C1 segment of cervical spinal cord (tissue), 14 donors: ENCODE measurements around the gene DAPK2.

Experiments
- DNase-seq, 14 donors: peaks; one replicate each; lab custom pipeline; 2025; lab: John Stamatoyannopoulos, UW

The DAPK2 gene

DNA sequence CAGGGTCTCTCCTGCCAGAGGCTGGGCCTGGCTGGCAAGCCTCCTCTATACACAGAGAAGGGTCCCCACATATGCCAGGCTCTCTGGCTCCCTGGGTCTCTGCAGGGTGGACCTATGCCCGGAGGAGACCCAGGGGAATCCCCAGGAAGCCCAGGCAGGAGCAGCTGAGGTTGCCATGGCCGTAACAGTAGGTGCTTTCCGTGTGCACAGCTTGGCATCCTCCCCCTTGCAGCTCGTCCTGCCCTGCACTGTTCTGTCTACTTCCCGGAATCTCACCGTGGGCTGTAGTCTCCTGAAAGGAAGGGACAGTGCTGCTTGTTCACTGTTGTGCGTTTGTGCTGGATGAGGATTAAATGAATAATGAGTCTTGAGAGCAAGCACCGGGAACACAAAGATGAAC, 47.8 kb downstream of the DAPK2 start:
- peak in 1 of 14 donors; percentile 69 for DNase-seq

DNA sequence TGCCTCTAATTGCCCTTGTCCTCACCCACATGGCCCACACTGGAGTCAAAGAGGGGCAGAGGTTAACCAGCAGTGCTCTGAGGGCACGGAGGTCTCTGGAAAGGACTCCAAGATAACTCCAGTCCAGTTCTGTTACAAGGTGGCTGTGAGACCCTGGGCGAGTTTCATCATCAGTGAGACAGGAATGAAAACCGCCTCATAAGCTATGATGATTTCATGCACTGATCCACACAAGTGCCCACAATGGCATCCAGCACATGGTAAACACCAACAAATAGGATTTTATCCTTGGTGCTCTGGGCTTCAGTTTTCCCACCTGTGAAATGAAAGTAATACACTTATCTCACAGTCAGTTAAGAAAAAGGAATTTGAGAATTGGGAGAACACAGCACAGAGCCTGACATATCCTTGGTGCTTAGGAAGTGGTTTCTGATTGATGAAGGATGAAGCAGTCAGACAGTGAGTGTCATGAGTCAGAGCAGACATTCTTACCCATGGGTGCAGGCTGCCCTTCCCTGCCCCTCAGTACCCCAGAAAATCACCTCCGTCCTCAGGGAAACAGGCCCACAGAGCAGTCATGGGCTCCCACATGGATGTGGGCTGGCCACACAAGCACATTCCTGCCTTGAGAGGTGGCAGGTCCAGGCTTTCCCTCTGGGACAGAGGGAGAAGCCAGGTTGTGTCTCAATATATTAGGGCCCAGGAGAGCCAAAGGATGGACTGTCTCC, 48.4 kb downstream of the DAPK2 start:
- DNase-seq = no peak

DNA sequence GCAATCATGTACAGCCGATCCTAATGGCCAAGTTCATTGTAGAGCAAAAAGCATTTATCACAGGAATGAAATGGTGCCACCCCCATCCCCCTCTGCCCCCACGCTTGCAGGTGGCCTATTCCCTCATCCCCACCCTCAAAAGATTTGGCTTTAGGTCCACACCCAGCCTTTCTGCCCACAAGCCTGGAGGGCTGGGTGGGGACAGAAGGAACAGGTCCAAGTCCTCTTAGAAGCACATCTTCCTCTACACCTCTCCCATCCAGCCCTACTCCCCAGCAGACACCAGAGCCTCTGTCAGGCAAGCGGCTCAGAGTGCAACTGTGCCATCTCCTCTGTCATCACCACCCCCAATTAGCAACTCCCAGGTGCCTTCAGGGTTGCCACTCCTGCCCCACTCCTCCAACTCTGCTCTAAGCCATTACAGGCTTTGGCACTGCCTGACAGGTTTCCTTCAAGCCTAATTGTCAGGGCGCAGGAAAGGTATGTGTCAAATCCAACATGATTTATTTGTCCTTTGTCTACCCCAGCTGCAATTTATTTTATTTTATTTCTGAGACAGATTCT, 49.4 kb downstream of the DAPK2 start:
- DNase-seq = no peak

DNA sequence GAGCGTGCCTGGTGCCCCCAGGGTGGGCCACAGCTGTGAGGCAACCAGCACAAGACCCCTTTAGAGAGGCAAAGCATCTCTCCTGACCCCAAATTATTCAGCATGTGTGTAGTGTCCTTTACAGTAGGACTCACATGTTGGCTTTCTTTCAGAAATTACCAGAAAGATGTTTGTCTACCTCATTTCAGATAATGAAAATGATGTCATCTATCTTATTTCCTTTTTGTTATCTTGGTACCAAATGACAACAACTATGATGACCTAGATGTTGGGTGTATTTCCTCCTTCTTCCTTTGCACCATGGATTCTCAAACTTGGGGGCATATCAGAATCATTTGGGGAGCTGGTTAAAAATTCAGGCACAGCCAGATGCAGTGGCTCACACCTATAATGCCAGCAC, 50.5 kb downstream of the DAPK2 start:
- DNase-seq = no peak

DNA sequence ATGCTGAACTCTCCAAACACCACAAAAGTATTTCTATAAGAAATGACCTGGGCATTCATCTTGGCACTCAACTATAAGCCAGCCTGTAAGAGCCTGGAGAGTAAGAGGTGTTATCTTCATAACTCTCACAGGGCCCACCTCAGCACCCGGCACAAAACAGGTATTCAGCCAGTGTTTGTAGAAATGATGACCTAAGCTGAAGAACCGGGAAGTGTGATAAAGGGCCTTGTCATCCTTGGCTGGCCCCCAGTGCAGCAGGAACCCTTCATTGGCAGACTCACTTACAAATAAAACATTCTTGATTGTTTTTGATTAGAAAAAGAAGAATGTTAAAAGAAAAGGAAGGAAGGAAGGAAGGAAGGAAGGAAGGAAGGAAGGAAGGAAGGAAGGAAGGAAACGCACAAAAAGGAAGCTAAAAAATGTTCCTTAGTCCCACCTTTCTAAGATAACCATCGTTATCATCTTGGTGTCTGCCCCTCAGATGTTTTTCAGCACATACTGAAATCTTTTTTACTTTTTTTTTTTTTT, 52.1 kb downstream of the DAPK2 start:
- no peak for DNase-seq

DNA sequence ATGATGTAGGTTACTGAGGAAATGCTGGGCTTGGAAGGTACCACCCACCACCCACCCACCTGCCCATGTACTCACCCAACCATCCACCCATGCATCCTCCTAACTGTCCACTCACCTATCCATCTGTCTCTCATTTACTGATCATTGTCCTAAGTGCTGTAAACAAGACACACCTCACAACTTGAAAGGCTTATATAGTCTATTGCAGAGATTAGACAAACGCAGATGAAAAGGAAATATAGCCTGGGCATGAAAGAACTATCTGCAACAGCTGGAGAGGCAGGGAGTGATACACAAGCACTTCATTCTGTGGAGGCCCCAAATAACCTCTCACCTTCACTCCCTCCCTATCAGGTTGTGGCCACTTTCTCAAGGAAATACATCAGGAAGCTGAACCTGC, 54.0 kb downstream of the DAPK2 start:
- no peak for DNase-seq

DNA sequence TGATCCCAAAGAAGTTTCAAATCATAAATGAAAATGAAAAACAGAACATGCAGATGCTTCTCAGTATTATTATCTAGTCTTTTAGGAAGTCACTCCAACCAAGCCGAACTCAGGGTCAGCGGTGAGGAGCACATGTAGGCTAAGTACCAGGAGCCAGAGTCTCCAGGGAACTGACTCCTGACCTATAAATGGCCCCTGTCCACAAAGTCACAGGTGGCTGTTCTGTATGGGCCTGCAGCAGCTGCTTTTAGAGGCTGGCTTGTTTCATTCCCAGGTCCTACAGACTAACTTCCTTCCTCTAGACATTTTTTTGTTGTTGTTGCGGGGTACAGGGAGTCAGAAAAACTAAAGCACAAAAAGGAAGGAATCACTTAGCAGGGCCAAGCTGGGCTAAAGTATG, 54.6 kb downstream of the DAPK2 start:
- DNase-seq = no peak

DNA sequence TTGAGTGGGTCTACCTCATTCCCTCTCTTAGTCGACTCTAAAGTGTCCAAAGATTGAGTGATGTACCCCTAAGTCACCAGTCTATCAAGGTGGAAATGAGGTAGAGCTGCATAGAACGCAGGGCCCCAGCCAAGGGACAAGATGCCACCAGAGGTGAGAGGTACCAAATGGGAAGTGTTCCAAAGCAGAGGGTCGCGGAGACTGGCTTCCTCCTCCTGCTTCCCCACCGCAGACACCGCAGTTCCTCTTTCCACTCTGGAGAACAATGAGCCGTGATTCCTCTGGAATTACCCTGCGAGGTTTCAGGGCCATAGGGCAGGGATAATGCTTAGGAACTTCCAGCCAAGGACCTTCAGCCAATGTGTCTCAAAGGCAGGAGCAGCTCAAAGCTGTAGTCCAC, 55.8 kb downstream of the DAPK2 start:
- DNase-seq = no peak

DNA sequence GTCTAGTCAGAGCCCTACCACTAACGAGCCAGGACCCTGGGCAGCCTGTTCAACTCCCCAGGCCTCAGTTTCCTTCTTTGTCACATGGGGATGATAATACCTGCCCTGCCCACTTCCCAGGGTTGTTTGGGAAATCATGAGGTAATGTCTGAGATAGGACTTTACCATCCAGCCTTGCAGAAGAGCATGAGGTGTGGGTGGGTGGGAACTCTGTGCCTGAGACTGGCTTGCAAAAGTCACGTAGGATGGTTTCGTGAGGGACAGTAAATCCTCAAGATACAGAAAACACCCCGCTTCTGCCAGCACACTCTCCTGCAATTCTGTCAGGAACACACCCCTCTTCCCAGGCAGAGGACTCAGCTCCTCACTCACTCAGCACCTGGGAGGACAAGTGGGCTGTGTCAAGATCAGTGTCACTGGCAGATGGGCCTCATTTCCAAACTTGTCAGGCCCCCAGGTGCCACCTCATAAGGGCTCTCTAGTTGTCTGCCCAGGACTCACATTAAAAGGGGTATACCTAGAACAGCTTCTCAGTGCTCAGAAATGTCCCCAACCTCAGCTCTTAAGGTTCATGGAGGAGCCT, 58.4 kb downstream of the DAPK2 start:
- DNase-seq = no peak

DNA sequence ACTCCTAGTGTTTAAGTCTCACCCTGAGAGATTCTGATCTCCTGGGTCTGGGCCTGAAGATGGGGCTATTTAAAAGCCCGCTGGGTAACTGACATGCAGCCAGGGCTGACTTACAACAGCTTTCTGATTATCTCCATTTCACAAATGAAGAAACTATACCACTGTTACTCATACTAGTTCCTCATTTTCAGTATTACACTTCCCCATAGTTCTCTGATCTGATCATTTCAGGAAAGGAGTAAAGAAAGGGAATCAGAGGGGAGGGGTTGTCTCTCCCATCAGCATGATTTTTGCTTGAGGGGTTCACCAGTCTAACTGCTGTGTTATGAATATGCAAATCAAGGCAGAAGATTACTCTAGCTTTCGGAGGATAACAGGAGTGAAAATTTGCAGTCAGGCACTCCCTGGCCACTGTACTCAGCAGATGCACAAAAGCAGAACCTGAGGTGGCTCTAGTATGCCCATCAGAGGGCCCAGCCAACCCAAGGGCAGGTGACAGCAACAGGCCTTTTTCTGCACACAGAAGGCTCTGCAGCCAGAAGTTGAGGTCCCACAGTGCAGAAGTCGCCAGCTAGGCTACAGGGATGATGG, 59.4 kb downstream of the DAPK2 start:
- DNase-seq = peak in 4 of 14 donors; percentile 7 to 9 (median 8)

DNA sequence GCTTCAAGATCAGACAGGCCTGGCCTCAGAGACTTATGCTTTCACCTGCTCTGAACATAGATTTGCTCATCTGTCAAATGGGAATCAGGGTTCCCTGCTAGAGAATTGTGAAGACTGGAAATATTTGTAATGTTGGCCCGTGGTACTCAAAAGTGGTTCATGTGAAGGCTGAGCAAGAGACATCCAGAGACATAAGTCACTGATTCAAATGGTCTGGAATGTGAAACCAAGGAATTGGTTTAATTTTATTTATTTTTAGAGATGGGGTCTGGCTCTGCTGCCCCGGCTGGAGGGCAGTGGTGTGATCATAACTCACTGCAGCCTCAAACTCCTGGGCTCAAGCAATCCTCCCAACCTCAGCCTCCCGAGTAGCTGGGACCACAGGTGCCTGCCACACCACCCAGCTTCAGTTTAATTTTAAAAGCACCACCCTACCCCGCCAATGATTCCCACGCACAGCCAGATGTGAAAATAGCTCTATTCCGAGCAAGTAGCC, 60.1 kb downstream of the DAPK2 start:
- no peak for DNase-seq

DNA sequence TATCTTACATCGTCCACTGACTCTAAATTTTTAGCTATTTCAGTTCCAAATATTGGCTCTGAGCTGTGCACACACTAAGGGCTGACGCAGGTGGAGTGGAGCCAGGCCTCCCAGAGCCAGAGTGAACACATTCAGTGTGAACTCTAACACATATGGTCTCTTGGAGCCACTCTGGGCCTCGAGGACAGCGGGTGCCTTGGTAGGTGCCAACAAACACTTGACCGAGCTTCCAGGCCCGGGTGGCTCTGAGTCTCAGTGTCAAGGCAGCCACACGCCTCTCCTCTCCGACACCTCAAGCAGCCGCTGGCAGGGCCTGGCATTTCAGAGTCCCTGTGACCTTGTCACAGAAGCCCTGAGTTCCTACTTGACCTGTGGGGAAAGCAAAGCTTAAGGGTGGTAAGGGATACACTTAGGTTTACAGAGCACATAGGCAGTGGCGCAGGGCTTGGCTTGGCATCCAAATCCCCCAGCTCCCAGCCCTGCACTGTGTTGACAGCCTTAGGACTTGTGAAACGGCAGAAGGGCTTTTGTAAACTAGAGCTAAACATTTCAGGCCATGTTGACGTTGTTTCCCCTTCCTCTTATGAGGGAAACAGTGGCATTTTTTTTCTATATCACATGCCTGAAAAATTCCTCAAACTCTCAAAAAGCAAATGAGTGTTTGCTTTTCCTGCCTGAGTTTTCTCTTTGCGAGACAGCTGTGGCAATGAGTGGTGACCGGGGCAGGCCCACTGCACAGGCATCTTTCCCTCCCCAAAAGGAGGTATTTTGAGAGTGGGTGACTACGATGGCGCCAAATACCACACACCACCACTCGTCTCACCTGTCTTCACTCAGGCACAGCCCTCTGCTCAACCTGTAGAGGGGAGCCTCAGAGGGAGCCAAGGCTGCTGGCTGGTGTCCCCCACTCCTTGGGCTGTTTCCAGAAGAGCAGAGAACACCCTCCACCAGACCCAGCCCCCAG, 60.8 kb downstream of the DAPK2 start:
- DNase-seq = peak in 11 of 14 donors; percentile 6 to 98 (median 30)

DNA sequence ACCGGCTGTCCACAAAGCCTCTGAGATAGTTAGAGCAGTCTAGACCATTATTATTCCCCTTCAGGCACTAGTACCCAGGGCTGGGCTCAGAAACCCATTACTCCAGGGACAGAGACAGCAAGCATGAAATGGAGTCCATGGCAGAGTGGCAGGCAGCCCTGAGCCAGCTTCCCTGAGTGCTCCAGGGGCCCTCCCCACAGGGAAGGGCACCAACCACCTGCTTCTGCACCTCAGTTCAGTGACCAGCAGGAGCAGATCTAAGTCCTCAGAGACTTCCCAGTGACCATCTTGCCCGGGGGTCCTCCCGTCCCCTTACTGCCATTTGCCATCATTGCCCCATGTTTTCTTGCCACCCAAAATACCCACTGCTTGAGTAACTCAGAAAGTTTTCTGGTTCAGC, 62.0 kb downstream of the DAPK2 start:
- DNase-seq = no peak

DNA sequence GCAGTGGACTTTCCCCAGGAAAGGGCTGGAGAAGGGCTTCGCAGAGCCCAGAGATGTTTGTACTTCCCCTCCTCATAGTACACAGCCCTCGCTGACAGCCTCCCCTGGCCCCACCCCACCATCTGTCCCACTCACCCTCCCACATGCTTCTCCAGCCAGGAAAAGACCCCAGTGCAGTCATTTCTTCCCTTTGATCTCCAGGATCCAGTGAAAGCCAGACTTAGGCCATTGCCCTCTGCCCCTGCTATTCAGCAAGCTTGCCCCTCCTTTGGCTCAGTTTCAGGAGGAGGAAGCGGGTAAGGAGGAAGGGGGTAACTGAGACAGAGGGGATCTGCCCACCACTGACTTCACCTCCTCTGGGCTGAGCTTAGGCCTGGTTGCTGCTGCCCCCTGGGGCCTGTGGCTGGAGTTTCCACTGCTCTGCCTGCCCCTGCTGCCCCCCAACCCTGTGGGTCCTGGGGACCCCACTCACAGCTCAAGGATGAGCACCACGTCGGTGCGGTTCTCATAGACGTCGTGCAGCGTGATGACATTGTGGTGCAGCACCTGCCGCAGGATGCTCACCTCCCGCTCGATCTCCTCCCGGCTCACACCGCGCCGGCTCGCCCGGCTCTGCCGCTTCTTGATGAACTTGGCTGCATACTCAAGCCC, 63.1 kb downstream of the DAPK2 start:
- DNase-seq = no peak

DNA sequence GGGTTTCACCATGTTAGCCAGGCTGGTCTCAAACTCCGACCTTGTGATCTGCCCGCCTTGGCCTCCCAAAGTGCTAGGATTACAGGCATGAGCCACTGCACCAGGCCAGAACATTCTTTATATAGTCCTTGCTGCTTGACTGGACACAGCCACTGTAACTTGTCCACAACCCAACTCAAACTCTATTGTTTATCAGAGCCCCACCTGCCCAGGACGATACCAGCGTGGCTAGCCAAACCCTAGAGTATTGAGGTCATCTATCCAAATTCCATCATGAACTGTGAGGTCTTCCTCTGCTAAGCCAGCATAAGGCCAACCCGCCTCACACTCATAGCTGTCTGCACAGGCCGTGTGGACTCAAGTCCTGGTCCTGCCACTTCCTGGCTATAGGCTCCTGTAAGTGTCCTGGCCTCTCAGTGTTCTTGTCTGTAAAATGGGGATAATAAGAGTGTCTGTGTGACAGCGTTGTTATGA, 63.9 kb downstream of the DAPK2 start:
- DNase-seq = no peak

DNA sequence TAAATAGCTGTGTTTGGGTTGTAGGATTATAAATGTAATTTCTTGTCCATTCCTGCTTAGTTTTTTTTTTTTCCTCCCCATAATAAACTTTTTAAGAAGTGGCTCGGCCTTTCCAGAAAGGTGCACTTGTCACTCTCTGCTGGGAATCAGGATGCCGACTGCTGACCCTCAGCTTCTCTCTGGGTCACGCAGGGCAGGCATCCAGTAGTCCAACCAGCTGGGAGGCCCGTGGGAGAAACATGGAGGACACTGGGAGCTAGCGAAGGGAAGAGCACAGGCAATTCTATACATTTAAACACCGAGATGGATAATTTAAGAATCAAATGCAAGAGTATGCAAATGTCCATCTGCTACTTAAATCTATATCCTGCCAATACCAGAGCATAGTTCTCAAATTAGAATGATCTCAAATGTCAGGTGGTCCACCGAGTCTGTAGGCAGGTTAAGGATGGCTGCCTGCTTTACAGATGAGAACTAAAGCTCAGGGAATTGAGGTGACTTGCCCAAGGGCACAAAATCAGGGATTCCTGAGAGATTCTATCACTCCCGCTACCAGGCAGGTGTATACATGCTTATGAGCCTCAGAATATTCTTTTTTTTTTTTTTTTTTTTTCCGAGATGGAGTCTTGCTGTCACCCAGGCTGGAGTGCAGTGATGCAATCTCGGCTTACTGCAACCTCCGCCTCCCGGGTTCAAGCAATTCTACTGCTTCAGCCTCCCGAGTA, 64.5 kb downstream of the DAPK2 start:
- no peak for DNase-seq

DNA sequence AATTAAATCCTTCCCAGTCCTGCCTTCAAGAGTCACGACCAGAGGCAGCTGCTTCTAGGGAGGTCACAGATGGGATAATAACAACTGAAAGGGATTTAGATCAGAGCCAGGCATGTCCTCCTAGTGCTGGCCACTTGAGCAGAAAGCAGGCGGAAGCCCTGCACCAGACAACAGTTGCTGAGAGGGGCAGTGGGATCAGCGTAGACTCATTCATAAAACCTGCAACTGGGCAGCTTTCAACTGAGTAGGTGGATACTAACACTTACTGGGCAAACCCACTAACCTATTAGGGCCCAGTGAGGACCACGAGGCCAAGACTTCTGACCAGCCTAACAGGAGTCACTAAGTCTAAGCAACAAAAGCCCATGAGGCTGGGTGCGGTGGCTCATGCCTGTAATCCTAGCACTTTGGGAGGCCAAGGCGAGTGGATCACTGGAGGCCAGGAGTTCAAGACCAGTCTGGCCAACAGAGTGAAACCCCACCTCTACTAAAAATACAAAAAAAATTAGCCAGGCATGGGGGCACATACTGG, 67.0 kb downstream of the DAPK2 start:
- peak in 1 of 14 donors; percentile 39 for DNase-seq

DNA sequence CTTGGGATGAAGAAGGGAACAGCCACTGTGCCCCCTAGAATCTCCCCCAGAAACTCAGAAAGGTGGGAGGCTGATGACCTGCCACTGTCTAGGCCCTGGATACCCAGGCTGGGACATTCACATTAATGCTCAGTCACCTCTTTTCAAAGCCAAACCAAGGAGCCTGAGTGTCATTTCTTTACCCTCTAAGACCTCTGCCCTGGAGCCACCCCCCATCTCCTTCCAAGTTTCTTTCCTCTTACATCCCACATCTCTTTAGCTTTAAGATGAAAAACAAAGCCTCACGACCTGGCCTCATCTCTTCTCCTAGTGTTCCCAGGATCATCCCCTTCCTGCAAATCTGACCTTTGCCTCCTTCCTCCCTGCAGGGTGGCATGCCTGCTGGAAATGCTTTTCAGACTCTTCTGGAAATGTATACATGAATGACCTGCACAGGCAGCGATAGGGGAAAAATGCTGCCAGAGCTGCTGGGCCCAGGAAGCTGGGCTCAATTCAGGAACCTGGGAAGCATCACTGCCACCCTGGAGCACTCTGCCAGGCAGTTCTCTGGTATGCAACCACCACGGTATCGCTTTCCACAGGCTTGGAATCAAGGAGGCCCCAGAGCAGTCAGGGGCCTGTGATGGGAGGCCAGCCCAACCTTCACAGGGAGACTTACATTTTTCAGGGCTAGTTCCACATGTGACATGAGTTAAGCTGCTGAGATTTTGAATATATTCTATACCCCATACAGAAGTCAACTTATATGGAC, 67.6 kb downstream of the DAPK2 start:
- peak in 1 of 14 donors; percentile 44 for DNase-seq

DNA sequence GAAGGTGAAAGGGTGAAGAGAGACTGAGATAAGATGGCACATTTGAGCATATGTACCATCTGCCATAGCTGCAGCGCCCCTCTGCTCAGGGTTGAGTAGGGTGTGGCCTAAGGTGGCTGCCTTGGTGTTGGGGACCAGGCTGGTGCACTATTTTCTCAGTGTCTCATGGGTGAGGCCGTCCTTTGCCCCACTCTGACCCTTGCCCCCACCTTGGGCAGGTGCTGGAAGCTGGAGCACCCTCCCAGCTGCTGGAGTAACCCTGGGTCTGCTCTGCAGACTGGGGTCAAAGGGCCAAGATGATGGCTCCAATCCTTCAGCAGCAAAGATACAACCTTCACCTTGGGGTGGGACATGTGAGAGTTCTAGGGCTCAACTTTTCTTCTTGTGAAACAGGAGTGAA, 69.2 kb downstream of the DAPK2 start:
- no peak for DNase-seq
